T-helper 2 cell (primary cell): ENCODE measurements around the gene ARHGAP26.

Experiments used
- DNase-seq, 5 experiments: peaks; one replicate each; pipeline versions ENCODE4 v3.0.0 to v3.0.0-alpha.2; 2012 to 2022

Gene ARHGAP26

GRCh38 chr5:142783601-142784341, 13.6 kb downstream of the ARHGAP26 start:
- DNase-seq: peak in 3 of 5 experiments; percentile 26 to 97 (median 60)

DNA sequence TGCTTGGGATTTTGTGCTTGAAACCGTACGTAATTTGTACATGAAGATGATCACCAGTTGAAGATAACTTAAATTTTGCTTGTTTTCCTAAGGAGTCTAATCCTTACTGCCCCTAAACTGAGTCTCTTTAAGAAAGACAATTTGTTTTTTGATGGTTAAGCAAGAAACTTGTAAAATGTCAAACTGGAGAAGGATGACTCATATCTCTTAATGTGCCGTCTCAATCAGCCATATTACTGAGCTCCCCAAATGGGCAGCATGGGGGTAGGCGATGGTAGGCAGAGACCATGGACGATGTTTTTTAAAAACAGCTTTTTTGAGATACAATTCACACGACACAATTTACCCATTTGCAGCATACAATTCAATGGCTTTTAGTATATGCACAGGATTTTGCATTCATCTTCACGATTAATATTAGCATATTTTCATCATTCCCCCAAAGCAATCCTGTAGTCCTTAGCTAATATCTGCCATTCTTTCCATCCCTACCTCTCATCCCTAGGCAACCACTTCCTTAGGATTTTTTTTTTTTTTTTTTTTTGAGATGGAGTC, 14.3 kb downstream of the ARHGAP26 start:
- DNase-seq: peak in 1 of 5 experiments; percentile 59

DNA sequence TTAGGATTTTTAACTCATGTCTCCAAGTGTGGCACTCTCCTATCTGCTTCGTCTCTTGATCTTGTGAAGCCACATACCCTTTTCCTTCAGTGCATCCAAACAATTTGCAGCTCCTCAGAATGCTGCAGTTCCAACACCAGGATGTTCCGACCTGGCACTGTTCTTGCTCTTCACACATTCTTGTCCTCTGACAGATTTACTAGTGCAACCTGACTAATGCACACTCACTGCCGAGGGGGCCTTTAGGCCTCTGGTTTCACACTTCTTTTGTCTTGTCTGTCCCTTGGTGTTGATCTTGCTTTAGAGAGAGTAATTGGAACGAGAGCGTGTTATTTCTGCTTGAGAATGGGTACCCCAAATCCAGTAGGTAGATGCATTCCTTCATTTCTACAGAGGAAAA, 15.0 kb downstream of the ARHGAP26 start:
- no peak for DNase-seq

DNA sequence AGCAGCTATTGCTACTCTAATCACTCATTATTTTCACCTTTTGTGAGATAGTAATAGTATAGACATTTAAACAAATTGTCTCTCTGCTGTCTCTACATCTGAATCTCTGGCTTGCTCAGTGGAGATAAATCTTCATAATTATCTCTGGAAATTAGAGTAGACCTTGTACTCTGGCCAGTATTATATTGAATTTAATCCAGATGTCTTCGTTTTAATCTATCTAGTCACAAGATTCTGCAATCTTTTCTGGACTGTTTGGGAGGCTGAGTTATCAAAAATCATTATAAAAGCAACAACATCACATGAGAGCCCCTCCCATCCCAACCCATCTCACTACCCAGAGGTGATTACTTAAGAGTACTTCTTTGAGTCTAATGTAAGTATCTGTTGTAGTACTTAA, 19.0 kb downstream of the ARHGAP26 start:
- no peak for DNase-seq

DNA sequence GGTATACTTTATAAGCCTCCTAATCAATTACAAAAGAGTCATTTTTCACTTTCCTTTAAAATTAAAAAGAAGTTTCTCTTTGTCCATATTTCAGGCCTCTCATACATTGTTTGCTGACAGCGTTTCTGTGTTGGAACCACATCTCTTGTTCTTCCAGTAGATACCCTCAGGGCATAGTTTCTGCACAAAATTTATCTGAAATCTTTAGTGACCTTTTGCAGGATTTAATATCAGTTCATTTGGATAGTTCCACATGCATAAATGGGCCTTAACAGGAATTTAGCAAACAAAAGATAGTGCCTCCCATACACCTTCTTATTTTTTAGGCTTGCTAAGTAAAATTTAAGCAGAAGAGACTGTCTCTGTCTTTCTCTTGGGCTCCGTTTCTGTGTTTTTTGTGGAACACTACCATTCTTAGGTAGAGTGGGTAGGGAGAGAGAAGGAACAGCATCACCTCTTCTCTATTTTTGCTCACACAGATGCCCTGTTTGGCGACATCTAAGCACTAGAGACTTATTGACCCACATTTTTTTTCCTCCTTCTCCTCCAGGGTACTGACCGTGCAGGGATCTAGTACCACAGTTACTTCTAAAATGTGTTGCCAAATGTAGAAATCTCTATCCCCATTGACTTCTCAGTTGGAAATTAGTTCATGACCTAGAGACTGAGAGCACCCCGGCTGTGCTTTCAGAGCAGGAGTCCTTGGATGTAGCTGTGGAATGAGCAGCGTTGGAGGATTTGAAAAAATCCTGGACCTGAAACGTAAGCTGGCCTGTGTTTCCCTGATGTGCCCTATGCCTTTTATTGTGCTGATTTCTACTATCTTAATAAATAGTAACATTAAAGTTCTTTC, 22.1 kb downstream of the ARHGAP26 start:
- DNase-seq: no peak

- no peak for DNase-seq
Observed at GRCh38 chr5:142792865-142793232, 22.7 kb downstream of the ARHGAP26 start.

GRCh38 chr5:142794537-142794936, 24.4 kb downstream of the ARHGAP26 start:
- no peak for DNase-seq

DNA sequence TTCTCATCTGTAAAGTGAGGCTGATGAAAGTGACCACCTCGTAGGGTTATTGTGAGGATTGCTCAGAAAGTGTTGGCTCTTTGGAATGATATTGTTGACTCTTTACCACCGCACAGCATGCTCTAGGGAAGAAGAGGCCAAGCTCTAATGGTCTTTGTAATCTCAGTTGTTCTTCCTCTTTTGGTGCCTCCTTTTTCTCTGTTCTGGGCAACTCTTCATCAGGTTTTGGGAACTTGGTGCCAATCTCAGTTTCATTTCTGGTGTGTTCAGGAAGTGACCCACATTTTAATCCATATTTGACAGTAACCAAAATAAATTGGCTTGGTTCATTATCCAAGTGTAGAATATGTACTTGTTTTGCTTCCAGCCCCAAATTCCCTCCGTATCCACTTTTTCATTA, 25.1 kb downstream of the ARHGAP26 start:
- DNase-seq: no peak

DNA sequence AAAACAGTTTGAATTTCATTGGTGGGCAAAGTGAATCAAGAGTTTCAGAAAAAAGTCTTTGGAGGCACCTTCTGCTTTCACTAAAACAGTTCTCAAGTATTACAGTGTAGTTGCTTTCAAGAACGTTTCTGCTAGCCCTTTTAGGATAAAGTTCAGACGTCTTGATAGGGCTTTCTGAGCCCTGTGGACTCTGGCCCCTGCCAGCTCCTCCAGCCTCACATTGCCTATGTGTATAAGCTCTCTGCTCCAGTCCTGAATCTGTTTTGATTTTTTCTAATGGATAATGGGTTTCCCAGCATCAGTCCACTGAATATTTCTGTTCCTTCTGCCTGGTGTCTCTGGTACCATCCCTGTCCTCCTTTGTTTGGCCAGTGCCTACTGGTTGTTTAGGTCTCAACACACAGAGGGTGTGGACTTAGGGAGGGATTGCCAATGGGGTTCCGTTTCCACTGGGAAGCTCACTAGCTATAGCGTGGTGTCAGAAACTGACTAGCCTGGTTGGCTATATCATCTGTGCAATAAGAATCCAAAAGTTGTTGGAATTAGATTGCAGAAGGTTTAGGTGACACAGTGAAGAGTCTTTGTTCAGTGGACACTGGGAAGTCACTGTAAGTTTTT, 26.4 kb downstream of the ARHGAP26 start:
- no peak for DNase-seq

- DNase-seq: no peak
Observed at GRCh38 chr5:142797420-142797819, 27.2 kb downstream of the ARHGAP26 start.

DNA sequence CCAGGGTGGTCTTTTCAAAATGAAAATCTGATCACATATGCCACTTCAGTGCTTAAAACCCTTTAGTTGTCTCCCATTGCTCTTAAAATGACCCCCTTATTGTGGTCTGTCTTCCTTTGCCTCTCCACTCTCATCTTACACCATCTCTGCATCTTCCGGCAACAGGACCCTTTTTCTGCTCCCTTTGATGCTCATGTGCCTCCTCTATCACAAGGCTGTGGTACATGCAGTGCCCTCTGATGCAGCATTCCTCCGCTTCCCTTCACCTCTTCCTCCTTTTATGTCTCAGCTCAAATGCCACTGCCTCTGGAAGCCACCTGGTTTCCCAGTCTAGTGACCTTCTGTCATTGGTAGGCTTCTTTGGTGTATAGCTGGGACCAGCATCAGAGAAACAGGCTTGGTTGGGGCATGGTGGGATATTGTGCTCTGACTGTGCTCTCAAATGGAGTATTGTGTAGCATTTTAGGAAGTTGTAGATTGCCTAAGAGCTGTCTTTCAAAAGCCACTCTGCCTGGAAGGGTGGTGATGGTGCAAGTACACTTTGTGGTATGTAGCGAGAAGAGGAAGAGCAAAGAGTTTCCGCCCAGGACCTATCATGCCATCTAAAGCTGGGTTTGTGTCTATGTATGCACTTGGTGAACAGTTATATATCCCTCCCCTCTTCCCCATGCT, 28.1 kb downstream of the ARHGAP26 start:
- DNase-seq: peak in 2 of 5 experiments; percentile 61 to 77

DNA sequence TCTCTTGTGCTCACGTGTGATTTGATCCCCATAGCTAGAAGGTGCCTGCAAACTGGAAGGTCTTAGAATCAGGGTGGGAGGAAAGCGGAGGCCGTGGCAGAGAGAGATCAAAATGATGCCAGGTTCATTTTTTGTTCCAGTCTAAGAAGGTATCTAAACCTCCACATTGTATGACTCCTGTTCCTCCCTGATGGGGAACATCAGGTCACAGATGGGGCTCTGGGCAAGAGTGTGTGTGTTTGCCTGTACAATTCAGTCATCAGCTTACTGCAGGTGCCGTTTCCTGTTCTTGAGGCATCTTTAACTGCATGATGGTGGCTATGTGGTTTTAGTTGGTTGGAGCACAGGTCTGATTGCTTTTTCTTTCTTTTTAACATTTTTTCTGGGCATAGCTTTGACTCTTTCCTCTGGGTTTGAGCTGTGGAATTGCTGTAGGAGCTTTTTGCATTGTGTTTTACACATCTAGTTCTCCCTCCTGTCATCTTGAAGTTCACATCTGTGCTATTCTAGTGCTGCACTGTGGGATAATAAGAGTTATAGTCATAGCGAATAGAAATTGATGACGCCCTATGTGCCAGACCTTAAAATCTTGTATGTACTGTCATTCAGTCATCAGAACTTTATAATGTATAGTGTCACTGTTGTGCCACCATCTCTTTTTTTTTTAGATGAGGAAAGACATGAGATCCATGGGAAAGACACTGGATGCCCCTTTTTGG, 30.8 kb downstream of the ARHGAP26 start:
- DNase-seq: peak in 2 of 5 experiments; percentile 63 to 91

GRCh38 chr5:142801495-142801871, 31.3 kb downstream of the ARHGAP26 start:
- no peak for DNase-seq

- DNase-seq: no peak
Observed at GRCh38 chr5:142803428-142804125, 33.4 kb downstream of the ARHGAP26 start.

DNA sequence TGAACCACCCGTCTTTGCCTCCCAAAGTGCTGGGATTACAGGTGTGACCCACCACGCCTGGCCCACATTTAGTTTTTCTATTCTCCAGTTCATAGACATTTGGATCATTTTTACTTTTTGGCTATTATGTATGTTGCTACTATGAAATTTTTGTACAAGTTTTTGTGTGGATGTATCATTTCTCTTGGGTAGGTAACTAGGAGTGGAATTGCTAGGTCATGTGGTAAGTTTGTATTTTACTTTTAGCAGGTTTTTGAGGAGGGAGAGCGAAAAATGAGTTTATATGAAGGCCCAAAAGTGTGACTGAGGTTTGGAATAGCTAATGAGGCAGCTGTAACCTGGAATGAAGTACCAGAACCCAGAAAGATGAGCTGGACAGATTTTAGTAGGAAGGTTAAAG, 35.2 kb downstream of the ARHGAP26 start:
- DNase-seq: no peak

GRCh38 chr5:142806841-142807267, 36.7 kb downstream of the ARHGAP26 start:
- DNase-seq: peak in 1 of 5 experiments; percentile 33

DNA sequence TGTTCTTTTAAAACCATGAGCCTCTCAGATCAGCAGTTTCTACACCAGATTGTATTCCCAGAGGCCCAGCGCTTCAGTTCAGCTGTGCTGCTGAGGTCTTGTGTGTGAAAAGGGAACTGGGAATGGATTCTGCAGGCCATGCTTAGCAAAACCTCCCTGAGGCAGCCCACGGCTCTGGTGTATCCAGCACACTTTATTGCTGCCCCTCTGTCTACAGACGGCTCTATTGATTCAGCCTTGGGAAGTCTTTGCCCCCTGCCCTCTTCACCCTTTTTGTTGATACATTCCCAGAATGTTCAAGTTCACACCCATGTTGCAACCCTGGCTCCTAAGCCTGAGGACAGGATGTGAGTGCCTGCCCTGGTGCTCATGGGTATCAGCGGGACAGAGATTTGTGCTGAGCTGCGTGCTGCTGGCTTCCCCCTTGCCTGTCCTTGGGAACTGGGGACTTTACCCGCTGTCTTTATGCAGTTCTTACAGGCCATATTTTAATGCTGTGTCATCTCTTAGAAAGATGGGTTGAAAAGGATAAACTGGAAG, 37.3 kb downstream of the ARHGAP26 start:
- no peak for DNase-seq

- no peak for DNase-seq
Observed at GRCh38 chr5:142808878-142809598, 38.9 kb downstream of the ARHGAP26 start.

- DNase-seq: no peak
Observed at GRCh38 chr5:142810081-142810480, 39.9 kb downstream of the ARHGAP26 start.

GRCh38 chr5:142810743-142811290, 40.6 kb downstream of the ARHGAP26 start:
- DNase-seq: no peak
